Naive thymus-derived CD4-positive, alpha-beta T cell (primary cell): Measurements from ENCODE around the gene SYT2. TPM values are rescaled to one million over a fixed set of nuclear protein-coding genes. Genes with fewer than 3 reads are reported as not detected.

Experiments
- ATAC-seq: fragments of 150-1000 bp; cut with Tn5 transposase; 2 replicates; pipeline ENCODE4 v1.10.0; 2021; ENCODE audit warnings: mild to moderate bottlenecking, moderate library complexity
- CTCF ChIA-PET: fragments of 350-600 bp; sonication (Branson Sonifier 250); formaldehyde crosslinking; loops from one replicate; lab custom pipeline; 2021; ENCODE audit warnings: antibody characterized with exemption; lab: Charles Lee
- POLR2A ChIA-PET: fragments of 350-600 bp; sonication (Branson Sonifier 250); formaldehyde crosslinking; loops from one replicate; lab custom pipeline; 2021; ENCODE audit warnings: antibody characterized with exemption, inconsistent platforms; lab: Charles Lee
- DNase-seq, 9 donors: peaks; one replicate each; pipeline versions ENCODE4 v3.0.0 to v3.0.0-alpha.2; 2020 to 2022; ENCODE audit warnings: mixed read lengths in 1 of 9
- H3K27ac ChIP-seq: one replicate; pipeline ENCODE4 v1.7.0; 2013; ENCODE audit warnings: mild to moderate bottlenecking, low read depth, low read length, moderate library complexity
- H3K27me3 ChIP-seq, 2 donors: one replicate each; pipeline ENCODE4 v1.7.0; 2013; ENCODE audit warnings: low read length in 2 of 2, mild to moderate bottlenecking in 2 of 2, moderate library complexity in 2 of 2; ENCODE audit not compliant: control insufficient read depth in 2 of 2, insufficient read depth in 2 of 2
- H3K36me3 ChIP-seq, 3 experiments: 1 replicate in 2 of 3; 2 replicates in 1 of 3; pipeline ENCODE4 v1.7.0; 2013; ENCODE audit warnings: low read length in 3 of 3, mild to moderate bottlenecking in 3 of 3, moderate library complexity in 1 of 3; ENCODE audit not compliant: insufficient read depth in 3 of 3, control insufficient read depth in 2 of 3
- H3K4me1 ChIP-seq, 2 donors: one replicate each; pipeline ENCODE4 v1.7.0; 2013; ENCODE audit warnings: low read length in 2 of 2, mild to moderate bottlenecking in 2 of 2, moderate library complexity in 1 of 2; ENCODE audit not compliant: control insufficient read depth in 2 of 2, insufficient read depth in 2 of 2
- H3K4me3 ChIP-seq: 2 replicates; pipeline ENCODE4 v1.7.0; 2013; ENCODE audit warnings: mild to moderate bottlenecking, low read length
- H3K9me3 ChIP-seq, 3 experiments: 1 replicate in 2 of 3; 2 replicates in 1 of 3; pipeline ENCODE4 v1.7.0; 2013; ENCODE audit warnings: low read length in 3 of 3; ENCODE audit not compliant: control insufficient read depth in 2 of 3
- H3K27ac Mint-ChIP-seq, 9 donors: one replicate each; pipeline ENCODE4 v1.8.0; 2020 to 2022; ENCODE audit warnings: mixed read lengths in 9 of 9, mild to moderate bottlenecking in 8 of 9, moderate library complexity in 5 of 9, inconsistent platforms in 2 of 9
- H3K27me3 Mint-ChIP-seq, 5 donors: one replicate each; pipeline ENCODE4 v1.8.0; 2021 to 2022; ENCODE audit warnings: mixed read lengths in 5 of 5, mild to moderate bottlenecking in 1 of 5
- H3K36me3 Mint-ChIP-seq, 5 donors: one replicate each; pipeline ENCODE4 v1.8.0; 2020 to 2022; ENCODE audit warnings: mixed read lengths in 5 of 5, mild to moderate bottlenecking in 3 of 5, inconsistent platforms in 1 of 5
- H3K4me1 Mint-ChIP-seq, 7 donors: one replicate each; pipeline ENCODE4 v1.8.0; 2020 to 2022; ENCODE audit warnings: mixed read lengths in 7 of 7, mild to moderate bottlenecking in 3 of 7, inconsistent platforms in 1 of 7
- H3K4me3 Mint-ChIP-seq, 10 donors: one replicate each; pipeline ENCODE4 v1.8.0; 2020 to 2022; ENCODE audit warnings: mild to moderate bottlenecking in 10 of 10, mixed read lengths in 10 of 10, moderate library complexity in 6 of 10, inconsistent platforms in 2 of 10
- H3K9me3 Mint-ChIP-seq, 11 donors: one replicate each; pipeline ENCODE4 v1.8.0; 2020 to 2022; ENCODE audit warnings: mixed read lengths in 11 of 11, mild to moderate bottlenecking in 4 of 11, inconsistent platforms in 1 of 11, moderate library complexity in 1 of 11
- intact Hi-C, 2 donors: fragments of 100-400 bp; cut with micrococcal nuclease; formaldehyde crosslinking; loops; one replicate each; pipeline ENCODE4 v1.15.1; 2023
- polyA plus RNA-seq, 2 donors: library from polyadenylated mRNA; unstranded; fragments of 300-500 nt; fragmentation: Illumina TruSeq; gene quantifications; one replicate each; pipeline ENCODE4 v1.2.3, GENCODE V29; 2021
- total RNA-seq, 6 experiments: library from RNA in 5 of 6; stranded (reverse) in 5 of 6; gene quantifications; 1 replicate in 5 of 6; 2 replicates in 1 of 6; pipeline ENCODE4 v1.2.3 and lab custom pipeline; 2021 to 2026

Gene SYT2
- total and polyA plus RNA-seq, 7 experiments from 2014 or later, result 0.02 TPM; not detected in 6

- ChIA-PET POLR2A (no interaction called here), CTCF (no interaction called here)
- H3K27me3 ChIP-seq, result no peaks in the 10 kb centered on the region
- no peaks in the 10 kb centered on the region for H3K4me1 ChIP-seq
- peaks cover 0 to 9% (median 4%) of the 10 kb centered on the region in 5 donors for H3K36me3 Mint-ChIP-seq
- peaks cover 5 to 24% (median 12%) of the 10 kb centered on the region in 11 donors for H3K9me3 Mint-ChIP-seq
- no peaks in the 10 kb centered on the region for H3K36me3 ChIP-seq
- H3K4me3 Mint-ChIP-seq, result no peak overlapping the region
- peaks cover 0 to 6% (median 0%) of the 10 kb centered on the region in 7 donors for H3K4me1 Mint-ChIP-seq
- H3K27ac ChIP-seq, result no peak overlapping the region
- intact Hi-C loops, result no loop called here
- H3K27me3 Mint-ChIP-seq, result peaks cover 8 to 25% (median 19%) of the 10 kb centered on the region in 5 donors
- H3K9me3 ChIP-seq, result no peaks in the 10 kb centered on the region
- DNase-seq (no peak), ATAC-seq (no peak)
- no peak overlapping the region for H3K27ac Mint-ChIP-seq
- H3K4me3 ChIP-seq, result no peak overlapping the region
These were observed 36.7 kb downstream of the SYT2 start for GRCh38 chr1:202673531-202673930.

GRCh38 chr1:202671399-202671798, 38.9 kb downstream of the SYT2 start:
- Mint-ChIP-seq H3K27ac (no peak overlapping the region), H3K4me3 (no peak overlapping the region), H3K36me3 (peaks cover 0 to 4% (median 0%) of the 10 kb centered on the region in 5 donors), H3K27me3 (peaks cover 4 to 14% (median 12%) of the 10 kb centered on the region in 5 donors), H3K4me1 (peaks cover 0 to 6% (median 0%) of the 10 kb centered on the region in 7 donors), H3K9me3 (peaks cover 0 to 5% (median 4%) of the 10 kb centered on the region in 11 donors)
- intact Hi-C loops, result no loop called here
- Histone ChIP-seq H3K27me3 (no peaks in the 10 kb centered on the region), H3K36me3 (no peaks in the 10 kb centered on the region), H3K4me1 (no peaks in the 10 kb centered on the region), H3K9me3 (no peaks in the 10 kb centered on the region), H3K4me3 (no peak overlapping the region), H3K27ac (no peak overlapping the region)
- POLR2A ChIA-PET, result no interaction called here
- CTCF ChIA-PET, result interaction anchor here (0.7 kb wide), 1 partner anchor 189 kb away, joined by 3 read pairs; no protein-coding TSS in a partner anchor
- DNase-seq (no peak), ATAC-seq (no peak)

- POLR2A ChIA-PET, result no interaction called here
- H3K4me1 Mint-ChIP-seq, result peaks cover 0 to 3% (median 0%) of the 10 kb centered on the region in 7 donors
- no peaks in the 10 kb centered on the region for H3K36me3 ChIP-seq
- H3K27me3 Mint-ChIP-seq, result peaks cover 18 to 38% (median 35%) of the 10 kb centered on the region in 5 donors
- H3K4me3 Mint-ChIP-seq, result no peak overlapping the region
- CTCF ChIA-PET, result interaction anchor here (0.7 kb wide), 1 partner anchor 10 kb away, joined by 4 read pairs; no protein-coding TSS in a partner anchor
- no peak overlapping the region for H3K27ac Mint-ChIP-seq
- peaks cover 0 to 3% (median 0%) of the 10 kb centered on the region in 11 donors for H3K9me3 Mint-ChIP-seq
- no peaks in the 10 kb centered on the region for H3K4me1 ChIP-seq
- no peaks in the 10 kb centered on the region for H3K36me3 Mint-ChIP-seq
- no peaks in the 10 kb centered on the region for H3K27me3 ChIP-seq
- intact Hi-C loops, result no loop called here
- H3K9me3 ChIP-seq, result no peaks in the 10 kb centered on the region
- H3K27ac ChIP-seq, result no peak overlapping the region
- ATAC-seq (no peak), DNase-seq (no peak)
- no peak overlapping the region for H3K4me3 ChIP-seq
These were observed 44.8 kb downstream of the SYT2 start for GRCh38 chr1:202665417-202665816.

- Histone ChIP-seq H3K27ac (no peak overlapping the region), H3K4me1 (no peaks in the 10 kb centered on the region), H3K27me3 (no peaks in the 10 kb centered on the region), H3K36me3 (no peaks in the 10 kb centered on the region), H3K4me3 (no peak overlapping the region), H3K9me3 (no peaks in the 10 kb centered on the region)
- no peak overlapping the region for H3K27ac Mint-ChIP-seq
- ChIA-PET POLR2A (no interaction called here), CTCF (interaction anchor here (1.0 kb wide), 1 partner anchor 200 kb away, joined by 3 read pairs; no protein-coding TSS in a partner anchor)
- H3K9me3 Mint-ChIP-seq, result peaks cover 0 to 2% (median 0%) of the 10 kb centered on the region in 11 donors
- H3K4me3 Mint-ChIP-seq, result no peak overlapping the region
- ATAC-seq (no peak), DNase-seq (no peak)
- intact Hi-C loops, result no loop called here
- H3K36me3 Mint-ChIP-seq, result no peaks in the 10 kb centered on the region
- H3K4me1 Mint-ChIP-seq, result peaks cover 0 to 3% (median 0%) of the 10 kb centered on the region in 7 donors
- H3K27me3 Mint-ChIP-seq, result peaks cover 18 to 39% (median 34%) of the 10 kb centered on the region in 5 donors
These were observed 46.2 kb downstream of the SYT2 start for GRCh38 chr1:202664083-202664482.

DNA sequence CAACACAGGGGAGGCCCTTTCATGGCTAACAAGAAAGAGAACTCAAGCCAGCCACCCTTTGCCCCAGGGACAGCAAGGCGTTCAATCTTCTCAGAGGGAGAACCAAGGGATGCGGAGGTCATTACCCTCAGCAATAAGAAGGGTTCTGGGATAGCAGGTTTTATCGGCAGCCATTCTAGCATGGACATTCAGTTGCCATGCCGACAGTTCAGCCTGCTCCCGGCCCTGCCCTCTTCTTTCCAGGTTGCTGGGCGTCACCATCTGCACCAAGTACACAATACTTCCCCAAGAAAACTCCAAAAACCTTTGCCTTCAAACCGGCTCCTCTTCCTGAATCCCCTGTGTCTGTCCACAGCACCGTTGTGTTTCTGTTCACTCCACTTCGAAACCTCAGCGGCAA, 47.1 kb downstream of the SYT2 start:
- Histone ChIP-seq H3K9me3 (no peaks in the 10 kb centered on the region), H3K27me3 (no peaks in the 10 kb centered on the region), H3K4me3 (no peak overlapping the region), H3K27ac (no peak overlapping the region), H3K36me3 (no peaks in the 10 kb centered on the region), H3K4me1 (no peaks in the 10 kb centered on the region)
- POLR2A ChIA-PET, result no interaction called here
- Mint-ChIP-seq H3K27ac (no peak overlapping the region), H3K27me3 (peaks cover 18 to 44% (median 37%) of the 10 kb centered on the region in 5 donors), H3K4me3 (no peak overlapping the region), H3K36me3 (no peaks in the 10 kb centered on the region), H3K4me1 (peaks cover 0 to 3% (median 0%) of the 10 kb centered on the region in 7 donors), H3K9me3 (peaks cover 0 to 2% (median 0%) of the 10 kb centered on the region in 11 donors)
- no peak for DNase-seq
- intact Hi-C loops, result no loop called here
- CTCF ChIA-PET, result interaction anchor here (1.0 kb wide), 1 partner anchor 199 kb away, joined by 3 read pairs; no protein-coding TSS in a partner anchor
- ATAC-seq, result no peak

DNA sequence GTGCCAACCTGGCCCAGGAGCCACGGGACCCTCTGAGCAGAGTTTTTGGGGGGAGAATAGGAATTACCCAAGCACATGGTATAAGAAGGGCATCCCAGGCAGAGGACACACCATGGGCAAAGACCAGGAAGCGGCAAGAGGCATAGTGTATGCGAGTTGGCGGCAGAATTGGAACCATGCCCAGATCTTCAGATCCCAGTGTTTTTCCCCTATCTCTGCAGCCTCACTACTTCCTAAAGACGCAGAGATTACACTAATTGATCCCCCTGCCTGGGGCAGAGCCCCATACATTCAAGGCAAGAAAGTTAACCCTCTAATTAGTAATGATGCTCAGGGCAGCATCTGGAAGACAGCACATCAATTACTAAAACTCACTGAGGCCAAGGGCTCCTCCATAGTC, 48.2 kb downstream of the SYT2 start:
- H3K4me3 ChIP-seq, result no peak overlapping the region
- Mint-ChIP-seq H3K27me3 (peaks cover 19 to 43% (median 37%) of the 10 kb centered on the region in 5 donors), H3K27ac (no peak overlapping the region), H3K4me1 (peaks cover 0 to 3% (median 0%) of the 10 kb centered on the region in 7 donors), H3K4me3 (no peak overlapping the region), H3K36me3 (no peaks in the 10 kb centered on the region), H3K9me3 (peaks cover 0 to 2% (median 0%) of the 10 kb centered on the region in 11 donors)
- POLR2A ChIA-PET, result no interaction called here
- no peaks in the 10 kb centered on the region for H3K36me3 ChIP-seq
- DNase-seq (no peak), ATAC-seq (no peak)
- no peaks in the 10 kb centered on the region for H3K4me1 ChIP-seq
- no peaks in the 10 kb centered on the region for H3K9me3 ChIP-seq
- CTCF ChIA-PET, result no interaction called here
- no peaks in the 10 kb centered on the region for H3K27me3 ChIP-seq
- H3K27ac ChIP-seq, result no peak overlapping the region
- intact Hi-C loops, result no loop called here
